ENCODE data around the gene LDB3. TPM values are rescaled to one million over a fixed set of nuclear protein-coding genes. Genes with fewer than 3 reads are reported as not detected.

Gene LDB3
- total RNA-seq, 1 experiment from 2014 or later: 0.05 TPM

DNA sequence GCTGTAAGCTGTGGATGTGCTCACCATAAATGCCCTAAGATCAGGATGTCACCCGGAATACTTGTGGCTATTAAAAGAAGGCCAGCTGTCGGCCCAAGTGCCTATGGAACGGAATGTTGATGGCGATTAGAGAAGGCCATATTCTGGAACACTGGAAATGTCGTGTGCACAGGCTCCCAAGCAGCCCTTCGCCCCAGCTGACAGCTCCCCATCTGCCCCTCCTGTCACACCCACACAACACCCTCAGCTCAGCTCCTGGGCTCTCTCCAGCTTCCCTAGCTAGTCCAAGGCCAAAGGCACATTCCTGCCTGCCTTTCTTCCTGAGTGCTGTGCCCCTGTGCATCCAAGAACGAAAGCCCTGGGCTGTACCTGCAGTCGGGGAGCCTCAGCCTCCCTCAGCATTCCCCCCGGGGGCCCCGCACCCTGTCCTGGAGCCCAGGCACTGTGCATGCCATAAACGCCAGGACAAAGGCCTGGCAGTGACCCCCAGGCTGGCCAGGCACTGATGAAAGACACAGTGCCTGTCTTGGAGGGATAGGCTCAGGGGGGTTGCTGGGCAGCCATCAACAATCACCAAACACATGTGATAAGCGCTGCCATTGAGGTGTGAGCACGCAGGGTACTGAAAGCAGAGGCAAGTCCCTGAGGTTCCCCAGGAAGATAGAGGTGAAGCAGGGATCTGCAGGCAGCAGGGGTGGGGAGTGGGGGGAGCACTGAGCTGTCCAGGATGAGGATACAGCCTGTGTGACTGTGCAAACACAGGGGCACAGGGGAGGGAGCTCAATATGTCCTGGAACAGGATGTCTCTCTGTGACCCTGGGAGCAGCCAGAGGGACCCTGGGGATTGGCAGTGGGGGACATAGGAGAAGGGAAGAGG lies 3.7 kb upstream of the LDB3 start:
- peak; percentile 25 for DNase-seq (ENCODE audit: low read depth)

DNA sequence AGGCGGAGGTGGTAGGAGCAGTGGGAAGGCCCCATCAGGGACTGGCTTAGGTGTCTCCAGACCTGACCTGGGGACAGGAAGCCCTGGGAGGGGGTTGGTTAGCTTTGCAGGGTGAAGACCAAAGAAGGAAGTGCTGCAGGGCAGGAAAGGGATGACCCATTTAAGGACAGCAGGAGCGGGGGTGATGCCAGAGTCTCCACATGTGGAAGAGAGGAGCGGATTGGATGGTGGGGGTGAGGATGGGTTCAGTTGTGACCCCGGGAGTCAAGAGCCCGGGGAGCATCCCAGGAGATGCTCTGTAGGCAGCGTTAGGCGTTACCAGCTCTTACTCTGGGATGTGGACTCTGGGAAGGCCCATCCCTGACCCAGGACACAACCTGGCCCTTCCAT lies 3.1 kb upstream of the LDB3 start:
- DNase-seq (ENCODE audit: low read depth): peak; percentile 27

- no peak for DNase-seq (ENCODE audit: low read depth)
These were observed 2.4 kb upstream of the LDB3 start for GRCh38 chr10:86665868-86666267.

- DNase-seq (ENCODE audit: low read depth): no peak
These were observed 1.8 kb upstream of the LDB3 start for GRCh38 chr10:86666538-86666937.

DNA sequence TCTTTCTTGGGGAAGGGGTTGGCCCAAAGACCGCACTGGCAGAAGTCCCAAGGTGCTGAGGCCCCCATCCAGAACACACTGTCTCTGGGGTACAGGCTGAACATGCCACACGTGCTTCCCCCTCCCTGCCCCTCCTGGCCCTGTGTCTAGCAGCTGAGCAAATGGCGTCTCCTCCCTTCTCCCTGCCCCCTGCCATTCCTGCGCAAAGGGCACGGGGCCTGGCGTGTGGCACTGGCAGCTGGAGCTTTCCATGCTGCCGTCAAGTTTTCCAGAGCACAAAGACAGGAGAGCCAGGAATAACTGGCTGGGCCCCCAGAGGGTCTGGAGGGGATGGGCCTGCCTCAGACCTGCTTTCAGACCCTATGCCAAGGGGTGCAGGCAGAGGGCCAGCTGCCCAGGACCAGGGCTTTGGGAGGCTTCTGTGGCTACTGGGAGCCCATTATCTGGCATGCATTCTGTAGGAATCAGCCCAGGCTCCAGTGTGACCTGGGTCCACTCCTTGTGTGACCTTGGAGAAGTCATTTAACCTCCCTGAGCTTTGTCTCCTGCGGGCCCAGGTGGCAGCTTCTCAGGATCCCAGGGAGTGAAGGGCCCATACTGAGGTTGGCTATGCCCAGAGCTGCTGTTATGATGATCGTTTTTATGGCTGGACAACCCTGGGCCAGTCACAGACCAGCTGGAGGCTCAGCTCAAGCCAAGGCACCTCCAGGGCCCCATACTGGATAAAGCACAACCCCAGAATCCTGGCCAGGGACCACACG lies 710 bp upstream of the LDB3 start:
- no peak for DNase-seq (ENCODE audit: low read depth)

DNA sequence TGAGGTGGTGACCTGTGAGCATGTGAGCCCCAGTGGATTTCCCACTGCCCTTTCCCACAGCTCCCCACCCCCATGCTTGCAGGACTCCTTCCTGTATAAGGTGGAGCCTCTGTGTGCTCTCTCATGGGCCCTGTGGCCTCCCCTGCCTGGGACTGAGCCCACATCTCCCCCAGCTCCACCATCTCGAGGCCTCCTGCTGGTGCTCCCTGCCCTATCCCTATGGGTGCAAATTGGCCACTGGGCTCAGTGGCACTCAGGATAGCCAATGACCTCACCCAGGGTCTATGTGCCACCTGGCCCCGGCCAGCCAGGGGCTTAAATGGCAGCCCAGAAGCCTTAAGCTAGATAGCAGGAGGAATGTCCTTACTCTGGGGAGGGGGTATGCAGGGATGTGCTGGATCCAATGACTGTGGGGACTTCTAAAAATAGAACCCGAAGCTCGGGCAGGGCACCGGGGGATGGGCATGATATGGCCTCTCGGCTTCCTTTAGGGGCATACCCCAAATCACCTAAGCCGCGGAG lies 2.0 kb downstream of the LDB3 start:
- DNase-seq (ENCODE audit: low read depth): no peak

GRCh38 chr10:86670876-86671275 lies 2.6 kb downstream of the LDB3 start:
- DNase-seq (ENCODE audit: low read depth): no peak

DNA sequence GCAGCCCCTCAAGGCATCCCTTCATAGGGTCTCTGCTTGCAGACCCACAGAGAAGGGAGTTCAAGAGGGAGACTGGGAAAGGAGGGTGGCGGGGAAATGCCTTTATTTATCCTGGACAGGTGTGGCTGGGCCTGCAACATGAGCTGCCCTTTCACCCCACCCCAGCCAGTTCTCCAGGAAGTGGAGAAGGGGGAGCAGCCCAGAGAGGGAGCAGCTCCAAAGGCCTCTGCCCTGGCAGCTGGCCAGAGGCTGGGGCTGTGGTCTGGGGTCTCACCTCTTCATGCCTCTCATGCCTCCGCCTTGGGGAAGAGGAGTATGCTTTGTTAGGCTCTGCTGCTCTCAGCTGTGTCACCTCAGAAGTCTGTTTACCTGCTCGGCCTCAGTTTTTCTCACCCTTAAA lies 3.1 kb downstream of the LDB3 start:
- no peak for DNase-seq (ENCODE audit: low read depth)

GRCh38 chr10:86671985-86672710 lies 3.8 kb downstream of the LDB3 start:
- no peak for DNase-seq (ENCODE audit: low read depth)

DNA sequence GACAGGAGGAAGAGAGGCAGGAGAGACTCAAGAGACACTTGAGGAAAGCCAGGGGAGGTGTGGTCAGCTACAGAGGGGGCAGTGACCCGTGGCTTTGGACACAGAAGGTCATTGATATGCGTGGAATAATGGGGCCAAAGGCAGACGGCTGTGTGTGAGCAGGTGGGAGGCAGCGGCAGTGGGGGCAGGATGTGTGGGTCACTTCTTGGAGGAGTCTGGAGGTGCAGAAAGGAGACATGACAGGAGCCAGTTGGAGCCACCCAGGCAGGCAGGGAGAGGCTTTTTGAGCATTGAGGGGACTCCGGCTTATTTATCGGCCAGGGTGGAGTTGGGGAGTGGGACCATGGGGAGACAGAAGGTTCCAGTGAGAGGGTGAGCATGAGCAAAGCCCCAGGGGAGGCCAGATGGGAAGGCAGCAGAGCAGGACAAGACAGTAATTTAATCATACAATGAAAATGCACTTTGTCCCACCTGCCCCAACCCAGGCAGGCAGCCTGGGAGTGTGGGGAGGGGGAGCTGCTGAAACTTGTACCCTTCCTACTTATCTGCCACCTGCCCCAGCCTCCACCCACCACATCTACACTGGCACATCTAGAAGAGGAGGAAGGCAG lies 5.0 kb downstream of the LDB3 start:
- no peak for DNase-seq (ENCODE audit: low read depth)

- no peak for DNase-seq (ENCODE audit: low read depth)
These were observed 5.7 kb downstream of the LDB3 start for GRCh38 chr10:86673827-86674581.

DNA sequence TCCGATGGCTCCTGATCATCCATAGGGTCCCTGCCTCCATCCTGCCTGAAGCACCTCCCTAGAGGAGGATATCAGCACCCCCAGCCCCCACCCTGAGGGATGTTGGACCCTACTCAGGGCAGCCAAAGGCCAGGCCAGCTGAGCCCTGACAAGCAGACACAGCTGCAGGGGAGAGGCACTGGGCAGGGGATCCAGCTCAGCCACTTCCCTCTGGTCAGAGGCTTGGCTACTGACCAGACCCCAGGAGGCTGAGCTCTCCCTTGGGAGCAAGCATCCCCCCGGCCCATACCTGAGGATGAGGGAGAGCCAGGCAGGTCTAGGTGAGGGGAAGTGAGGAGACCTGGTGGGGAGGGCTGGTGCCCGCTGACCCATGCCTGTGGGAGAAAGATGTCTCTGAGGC lies 6.6 kb downstream of the LDB3 start:
- no peak for DNase-seq (ENCODE audit: low read depth)

- no peak for DNase-seq (ENCODE audit: low read depth)
These were observed 9.1 kb downstream of the LDB3 start for GRCh38 chr10:86677374-86677773.

GRCh38 chr10:86678999-86679792 lies 10.9 kb downstream of the LDB3 start:
- no peak for DNase-seq (ENCODE audit: low read depth)

- peak; percentile 24 for DNase-seq (ENCODE audit: low read depth)
These were observed 12.7 kb downstream of the LDB3 start for GRCh38 chr10:86681047-86681446.

DNA sequence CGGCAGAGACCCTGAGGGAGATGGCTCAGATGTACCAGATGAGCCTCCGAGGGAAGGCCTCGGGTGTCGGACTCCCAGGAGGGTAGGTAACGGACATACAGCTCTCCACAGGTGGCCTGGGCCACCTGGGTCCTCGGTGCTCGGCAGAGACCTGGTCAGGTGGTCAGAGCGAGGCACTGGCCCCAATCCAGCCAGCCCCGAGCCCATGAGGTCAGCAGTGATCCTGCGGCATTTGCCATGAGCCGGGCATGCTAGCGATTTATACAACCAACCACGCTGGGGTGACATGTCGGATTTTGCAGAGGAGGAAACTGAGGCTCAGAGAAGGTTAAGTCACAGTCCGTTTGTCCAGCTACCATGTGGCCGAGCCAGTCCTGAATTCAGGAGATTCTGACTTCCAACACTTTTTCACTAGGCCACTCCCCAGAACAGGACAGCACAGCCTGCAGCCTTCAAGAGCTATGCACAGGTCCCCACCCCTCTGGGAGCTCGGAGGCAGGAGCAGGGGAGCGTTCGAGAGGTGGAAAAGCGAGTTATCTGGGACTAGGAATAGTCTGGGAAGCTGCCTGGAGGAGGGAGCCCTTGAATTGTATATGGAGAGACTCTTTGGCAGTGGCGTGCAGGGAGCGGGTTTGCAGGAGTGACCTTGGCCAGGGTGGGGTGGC lies 13.5 kb downstream of the LDB3 start:
- DNase-seq (ENCODE audit: low read depth): no peak

- no peak for DNase-seq (ENCODE audit: low read depth)
These were observed 14.4 kb downstream of the LDB3 start for GRCh38 chr10:86682675-86683074.

GRCh38 chr10:86684331-86685097 lies 16.2 kb downstream of the LDB3 start:
- peak; percentile 24 for DNase-seq (ENCODE audit: low read depth)

GRCh38 chr10:86685416-86685815 lies 17.1 kb downstream of the LDB3 start:
- no peak for DNase-seq (ENCODE audit: low read depth)

Data from M059J (cell line).